SK-N-SH (cell line): ENCODE results near the gene TWF2. TPM values are rescaled to one million over a fixed set of nuclear protein-coding genes. Genes with fewer than 3 reads are reported as not detected.

Experiments used
- polyA plus RNA-seq, 3 experiments: library from polyadenylated mRNA; depleted of rRNA; stranded (reverse); fragments of >200 nt; gene quantifications; 2 replicates each; pipeline ENCODE4 v1.2.3, GENCODE V29; 2012
- small RNA-seq, 7 experiments: library from RNA; depleted of rRNA; stranded (forward); fragments of <200 nt; gene quantifications; one replicate each; pipeline ENCODE3, GENCODE V24; 2012

TWF2 gene
- polyA plus RNA-seq, 1 of the 3 experiments (the other 2 are of a cell fraction): 188 TPM

Small RNA genes lying within 50 kb of the gene (small RNA-seq; reads per million reads assigned to genes)
- 379 to 26,639 (median 6,248) reads per million in 7 experiments for gene MIRLET7G

Other genes with a start within 250 kb of the TWF2 start
- gene RPL29, start 243.3 kb downstream of the TWF2 start, polyA plus RNA-seq (2012; rRNA removed): 3,173 and 3,642 TPM in 2 replicates
- 24.3 and 25.8 TPM in 2 replicates for gene DUSP7, start 182.6 kb downstream of the TWF2 start, polyA plus RNA-seq (2012; rRNA removed)
- 9.6 and 11.7 TPM in 2 replicates for gene POC1A, start 84.7 kb downstream of the TWF2 start, polyA plus RNA-seq (2012; rRNA removed)
- gene ALAS1, start 41.0 kb downstream of the TWF2 start, polyA plus RNA-seq (2012; rRNA removed): 42.4 and 47.9 TPM in 2 replicates
- 0.12 TPM in 1 of 2 replicates, not detected in the other for gene TLR9, start 13.5 kb downstream of the TWF2 start, polyA plus RNA-seq (2012; rRNA removed)
- 19.2 and 23.9 TPM in 2 replicates for gene PPM1M, start 6.6 kb upstream of the TWF2 start, polyA plus RNA-seq (2012; rRNA removed)
- gene WDR82, start 39.5 kb upstream of the TWF2 start, polyA plus RNA-seq (2012; rRNA removed): 41.2 and 57.8 TPM in 2 replicates
- gene GLYCTK, start 48.7 kb upstream of the TWF2 start, polyA plus RNA-seq (2012; rRNA removed): 16.8 and 18.8 TPM in 2 replicates
- 5.1 and 6.7 TPM in 2 replicates for gene DNAH1, start 77.2 kb upstream of the TWF2 start, polyA plus RNA-seq (2012; rRNA removed)
- gene BAP1, start 170.8 kb upstream of the TWF2 start, polyA plus RNA-seq (2012; rRNA removed): 66.5 and 66.8 TPM in 2 replicates
- 8.6 and 11.3 TPM in 2 replicates for gene PHF7, start 171.5 kb upstream of the TWF2 start, polyA plus RNA-seq (2012; rRNA removed)
- gene SEMA3G, start 205.9 kb upstream of the TWF2 start, polyA plus RNA-seq (2012; rRNA removed): 0.10 and 0.13 TPM in 2 replicates
- 2.6 and 3.0 TPM in 2 replicates for gene TNNC1, start 214.9 kb upstream of the TWF2 start, polyA plus RNA-seq (2012; rRNA removed)
- gene NISCH, start 216.4 kb upstream of the TWF2 start, polyA plus RNA-seq (2012; rRNA removed): 77.5 and 95.1 TPM in 2 replicates